Chondrocyte (in vitro differentiated cells): ENCODE data around the gene CDC42EP1. TPM values are rescaled to one million over a fixed set of nuclear protein-coding genes. Genes with fewer than 3 reads are reported as not detected.
A peak's percentile ranks its signal among the peaks of the same experiment; 100 is the strongest.

Experiments used
- DNase-seq: peaks from one replicate; pipeline ENCODE4 v3.0.0; 2021; ENCODE audit warnings: mixed read lengths, low spot score
- H3K27ac Mint-ChIP-seq: one replicate; pipeline ENCODE4 v1.8.0; 2021; ENCODE audit warnings: mild to moderate bottlenecking, moderate library complexity, mixed read lengths; ENCODE audit not compliant: unreplicated experiment
- H3K27me3 Mint-ChIP-seq: 2 replicates; pipeline ENCODE4 v1.8.0; 2021; ENCODE audit warnings: low read depth, mixed read lengths
- H3K36me3 Mint-ChIP-seq: 2 replicates; pipeline ENCODE4 v1.8.0; 2021; ENCODE audit warnings: low read depth, mixed read lengths
- H3K4me1 Mint-ChIP-seq: 2 replicates; pipeline ENCODE4 v1.8.0; 2021; ENCODE audit warnings: low read depth, mild to moderate bottlenecking, mixed read lengths
- H3K4me3 Mint-ChIP-seq: one replicate; pipeline ENCODE4 v1.8.0; 2021; ENCODE audit warnings: mild to moderate bottlenecking, moderate library complexity, mixed read lengths; ENCODE audit not compliant: unreplicated experiment
- H3K9me3 Mint-ChIP-seq: 2 replicates; pipeline ENCODE4 v1.8.0; 2021; ENCODE audit warnings: low read depth, mixed read lengths
- CTCF ChIP-seq: fragments of 200-600 bp; sonication (generic); IDR thresholded peaks from 2 replicates; pipeline ENCODE4 v1.5.0; 2021; ENCODE audit warnings: antibody characterized with exemption, mild to moderate bottlenecking, moderate library complexity
- total RNA-seq: library from RNA; stranded (reverse); gene quantifications from 3 replicates; pipeline ENCODE4 v1.2.1, GENCODE V29; 2021

CDC42EP1 gene
- total RNA-seq, 1 donor from 2014 or later = 155 TPM

- no peak for DNase-seq
- Mint-ChIP-seq H3K27me3 (no peaks in the 10 kb centered on the region), H3K4me1 (peaks cover 72% of the 10 kb centered on the region), H3K4me3 (peak overlapping the region; percentile 88), H3K27ac (peak overlapping the region; percentile 93), H3K36me3 (peaks cover 6% of the 10 kb centered on the region), H3K9me3 (no peaks in the 10 kb centered on the region)
- TF ChIP-seq CTCF = peak; percentile 92
Observed at GRCh38 chr22:37561212-37562048, 1.1 kb downstream of the CDC42EP1 start.

GRCh38 chr22:37562049-37562875, 2.0 kb downstream of the CDC42EP1 start:
- Mint-ChIP-seq H3K4me3 (peak overlapping the region; percentile 88), H3K27ac (peak overlapping the region; percentile 93), H3K9me3 (no peaks in the 10 kb centered on the region), H3K27me3 (no peaks in the 10 kb centered on the region), H3K36me3 (peaks cover 10% of the 10 kb centered on the region), H3K4me1 (peaks cover 70% of the 10 kb centered on the region)
- DNase-seq = no peak
- peak; percentile 28 for TF ChIP-seq CTCF

- Mint-ChIP-seq H3K9me3 (no peaks in the 10 kb centered on the region), H3K4me3 (peak overlapping the region; percentile 88), H3K36me3 (peaks cover 17% of the 10 kb centered on the region), H3K27ac (peak overlapping the region; percentile 93), H3K27me3 (no peaks in the 10 kb centered on the region), H3K4me1 (peaks cover 68% of the 10 kb centered on the region)
- no peak for DNase-seq
- no peak for TF ChIP-seq CTCF
Observed at GRCh38 chr22:37563153-37564081, 3.1 kb downstream of the CDC42EP1 start.

GRCh38 chr22:37564111-37564711, 3.9 kb downstream of the CDC42EP1 start:
- Mint-ChIP-seq H3K4me3 (peak overlapping the region; percentile 88), H3K36me3 (peaks cover 17% of the 10 kb centered on the region), H3K4me1 (peaks cover 63% of the 10 kb centered on the region), H3K27me3 (no peaks in the 10 kb centered on the region), H3K27ac (peak overlapping the region; percentile 93), H3K9me3 (no peaks in the 10 kb centered on the region)
- no peak for DNase-seq
- peak; percentile 26 for TF ChIP-seq CTCF
